Activated CD8-positive, alpha-beta T cell treated with anti-CD3 and anti-CD28 coated beads for 36 hours (primary cell): ENCODE measurements around the gene SEC31B. TPM values are rescaled to one million over a fixed set of nuclear protein-coding genes. Genes with fewer than 3 reads are reported as not detected.

Source experiments
- ATAC-seq: fragments of 200-7000 bp; cut with Tn5 transposase; one replicate; pipeline ENCODE4 v1.10.0; 2021; ENCODE audit warnings: mild to moderate bottlenecking, moderate library complexity
- CTCF ChIA-PET: fragments of 350-600 bp; sonication (Branson Sonifier 250); formaldehyde crosslinking; loops from one replicate; lab custom pipeline; 2021; ENCODE audit warnings: antibody characterized with exemption; lab: Charles Lee
- POLR2A ChIA-PET: fragments of 350-600 bp; sonication (Branson Sonifier 250); formaldehyde crosslinking; loops from one replicate; lab custom pipeline; 2021; ENCODE audit warnings: antibody characterized with exemption; lab: Charles Lee
- DNase-seq: peaks from one replicate; pipeline ENCODE4 v3.0.0-alpha.2; 2020
- H3K27ac Mint-ChIP-seq: one replicate; pipeline ENCODE4 v1.8.0; 2021; ENCODE audit warnings: mild to moderate bottlenecking, mixed read lengths
- H3K27me3 Mint-ChIP-seq: one replicate; pipeline ENCODE4 v1.8.0; 2021; ENCODE audit warnings: mixed read lengths
- H3K36me3 Mint-ChIP-seq: one replicate; pipeline ENCODE4 v1.8.0; 2021; ENCODE audit warnings: low read depth, mixed read lengths
- H3K4me1 Mint-ChIP-seq: one replicate; pipeline ENCODE4 v1.8.0; 2021; ENCODE audit warnings: low read depth, mixed read lengths
- H3K4me3 Mint-ChIP-seq: one replicate; pipeline ENCODE4 v1.8.0; 2021; ENCODE audit warnings: mild to moderate bottlenecking, moderate library complexity, mixed read lengths
- H3K9me3 Mint-ChIP-seq: one replicate; pipeline ENCODE4 v1.8.0; 2021; ENCODE audit warnings: mixed read lengths
- CTCF ChIP-seq: fragments of 200-600 bp; IDR thresholded peaks from one replicate; pipeline ENCODE4 v1.8.0; 2022; ENCODE audit warnings: antibody characterized with exemption, mild to moderate bottlenecking
- intact Hi-C: fragments of 100-400 bp; cut with micrococcal nuclease; formaldehyde crosslinking; loops from one replicate; pipeline ENCODE4 v1.10.0; 2022
- total RNA-seq, 2 experiments: library from RNA; stranded (reverse); gene quantifications; one replicate each; pipeline ENCODE4 v1.2.3, GENCODE V29; 2021

SEC31B gene
- total RNA-seq, 2 experiments from 2014 or later: 34.2 to 40.6 TPM

- H3K4me3 Mint-ChIP-seq: no peak overlapping the region
- DNase-seq: no peak
- H3K27ac Mint-ChIP-seq: no peak overlapping the region
- no peak for TF ChIP-seq CTCF
- peaks cover 19% of the 10 kb centered on the region for H3K4me1 Mint-ChIP-seq
- CTCF ChIA-PET: interaction anchor here (0.8 to 4.6 kb wide), 6 partner anchors 13 to 91 kb away, joined by 3 to 34 read pairs (median 4); no protein-coding TSS in a partner anchor
- no peaks in the 10 kb centered on the region for H3K27me3 Mint-ChIP-seq
- H3K9me3 Mint-ChIP-seq: no peaks in the 10 kb centered on the region
- no peak for ATAC-seq
- POLR2A ChIA-PET: interaction anchor here (1.2 kb wide), 1 partner anchor 11 kb away, joined by 4 read pairs; the partner anchor contains the start of gene HIF1AN
- intact Hi-C loops: loop anchor here (10.0 kb wide), 1 partner anchor 870 kb away; the partner anchor contains the start of gene ENTPD7
- peaks cover 39% of the 10 kb centered on the region for H3K36me3 Mint-ChIP-seq
Measured at GRCh38 chr10:100524638-100525037, 5.0 kb upstream of the SEC31B start.

GRCh38 chr10:100524206-100524605 is 4.5 kb upstream of the SEC31B start:
- Mint-ChIP-seq H3K27me3 (no peaks in the 10 kb centered on the region), H3K4me3 (no peak overlapping the region), H3K36me3 (peaks cover 38% of the 10 kb centered on the region), H3K4me1 (peaks cover 21% of the 10 kb centered on the region), H3K9me3 (no peaks in the 10 kb centered on the region), H3K27ac (peak overlapping the region; percentile 6)
- POLR2A ChIA-PET: interaction anchor here (1.2 kb wide), 1 partner anchor 11 kb away, joined by 4 read pairs; the partner anchor contains the start of gene HIF1AN
- ATAC-seq (no peak), DNase-seq (no peak)
- CTCF ChIA-PET: interaction anchor here (0.8 to 3.7 kb wide), 4 partner anchors 14 to 91 kb away, joined by 3 to 34 read pairs (median 4); no protein-coding TSS in a partner anchor
- TF ChIP-seq CTCF: no peak
- intact Hi-C loops: loop anchor here (10.0 kb wide), 1 partner anchor 869 kb away; the partner anchor contains the start of gene ENTPD7

GRCh38 chr10:100522945-100523344 is 3.3 kb upstream of the SEC31B start:
- Mint-ChIP-seq H3K27ac (no peak overlapping the region), H3K36me3 (peaks cover 33% of the 10 kb centered on the region), H3K9me3 (no peaks in the 10 kb centered on the region), H3K27me3 (no peaks in the 10 kb centered on the region), H3K4me1 (peaks cover 30% of the 10 kb centered on the region), H3K4me3 (no peak overlapping the region)
- intact Hi-C loops: loop anchor here (10.0 kb wide), 1 partner anchor 868 kb away; the partner anchor contains the start of gene ENTPD7
- ATAC-seq (no peak), DNase-seq (no peak)
- ChIA-PET POLR2A (interaction anchor here (0.7 to 2.0 kb wide), 3 partner anchors 11 to 176 kb away, joined by 3 to 5 read pairs (median 3); no protein-coding TSS in a partner anchor), CTCF (interaction anchor here (0.9 to 7.3 kb wide), 6 partner anchors 12 to 178 kb away, joined by 3 to 65 read pairs (median 7); partner anchors contain the start of gene SCD)
- no peak for TF ChIP-seq CTCF

- H3K4me1 Mint-ChIP-seq: peaks cover 30% of the 10 kb centered on the region
- intact Hi-C loops: loop anchor here (10.0 kb wide), 1 partner anchor 867 kb away; the partner anchor contains the start of gene ENTPD7
Measured at GRCh38 chr10:100522107-100522801, 2.6 kb upstream of the SEC31B start.

More at GRCh38 chr10:100522107-100522801, 2.6 kb upstream of the SEC31B start:
- Mint-ChIP-seq H3K4me3 (no peak overlapping the region), H3K36me3 (peaks cover 29% of the 10 kb centered on the region), H3K27me3 (no peaks in the 10 kb centered on the region), H3K9me3 (no peaks in the 10 kb centered on the region), H3K27ac (peak overlapping the region; percentile 14)
- POLR2A ChIA-PET: interaction anchor here (0.6 to 2.0 kb wide), 4 partner anchors 11 to 176 kb away, joined by 3 to 5 read pairs (median 3); no protein-coding TSS in a partner anchor
- CTCF ChIA-PET: interaction anchor here (0.6 to 7.3 kb wide), 7 partner anchors 11 to 177 kb away, joined by 3 to 65 read pairs (median 6); partner anchors contain the start of gene SCD
- ATAC-seq (no peak), DNase-seq (no peak)
- no peak for TF ChIP-seq CTCF
